ENCODE data around the gene SLC15A5.

Gene SLC15A5

GRCh38 chr12:16260206-16260605 is 17.3 kb downstream of the SLC15A5 start:
- Histone ChIP-seq H3K27ac (ENCODE audit: extremely low read depth, low read depth, low read length) (no peak overlapping the region), H3K4me3 (ENCODE audit: low read depth, low read length) (no peak overlapping the region), H3K9me3 (ENCODE audit: control insufficient read depth, insufficient read depth, low read depth, low read length) (no peaks in the 10 kb centered on the region), H3K4me1 (ENCODE audit: control insufficient read depth, insufficient read depth, low read length) (no peaks in the 10 kb centered on the region), H3K36me3 (ENCODE audit: control insufficient read depth in 2 of 2, insufficient read depth in 1 of 2, low read length in 2 of 2) (no peaks in the 10 kb centered on the region)
- POLR2A ChIA-PET, result no interaction called here
- TF ChIP-seq ZNF670 (tag by site-specific recombination; IDR thresholded peaks at IDR 0.05; ENCODE audit: low read depth) (no peak), ZBTB7A (tag by site-specific recombination; IDR thresholded peaks at IDR 0.05; ENCODE audit: low read depth) (no peak), WT1 (tag by site-specific recombination; IDR thresholded peaks at IDR 0.05) (no peak), ZNF791 (tag by site-specific recombination; IDR thresholded peaks at IDR 0.05) (no peak), HOXA7 (CRISPR knock-in tag; IDR thresholded peaks at IDR 0.05; ENCODE audit: borderline replicate concordance) (no peak), ZNF112 (tag by site-specific recombination; IDR thresholded peaks at IDR 0.05) (no peak), ZNF324 (tag by site-specific recombination; IDR thresholded peaks at IDR 0.05) (no peak), ZNF548 (tag by site-specific recombination; IDR thresholded peaks at IDR 0.05) (no peak), ZNF621 (tag by site-specific recombination; IDR thresholded peaks at IDR 0.05) (no peak), ZNF585B (tag by site-specific recombination; IDR thresholded peaks at IDR 0.05) (no peak), KLF10 (tag by site-specific recombination; IDR thresholded peaks at IDR 0.05) (no peak), ZBTB21 (tag by site-specific recombination; IDR thresholded peaks at IDR 0.05) (no peak), ZNF366 (tag by site-specific recombination; conservative IDR thresholded peaks at IDR 0.05) (no peak), ZNF416 (tag by site-specific recombination; IDR thresholded peaks at IDR 0.05) (no peak), ZSCAN30 (tag by site-specific recombination; IDR thresholded peaks at IDR 0.05) (no peak)
- CTCF ChIA-PET, result no interaction called here

- Histone ChIP-seq H3K9me3 (ENCODE audit: control insufficient read depth, insufficient read depth, low read depth, low read length) (no peaks in the 10 kb centered on the region), H3K27ac (ENCODE audit: extremely low read depth, low read depth, low read length) (no peak overlapping the region), H3K36me3 (ENCODE audit: control insufficient read depth in 2 of 2, insufficient read depth in 1 of 2, low read length in 2 of 2) (no peaks in the 10 kb centered on the region), H3K4me3 (ENCODE audit: low read depth, low read length) (no peak overlapping the region), H3K4me1 (ENCODE audit: control insufficient read depth, insufficient read depth, low read length) (no peaks in the 10 kb centered on the region)
- ChIA-PET CTCF (interaction anchor here (0.5 kb wide), 1 partner anchor 13 kb away, joined by 3 read pairs; no protein-coding TSS in a partner anchor), POLR2A (no interaction called here)
- no peak for TF ChIP-seq ZNF423 (tag by site-specific recombination; IDR thresholded peaks at IDR 0.05)
- TF ChIP-seq ZNF645 (tag by site-specific recombination; IDR thresholded peaks at IDR 0.05), result no peak
- TF ChIP-seq ZBTB10 (tag by site-specific recombination; IDR thresholded peaks at IDR 0.05), result no peak
- TF ChIP-seq TSHZ1 (tag by site-specific recombination; IDR thresholded peaks at IDR 0.05; ENCODE audit: borderline replicate concordance), result no peak
- no peak for TF ChIP-seq ZBTB6 (tag by site-specific recombination; IDR thresholded peaks at IDR 0.05)
- no peak for TF ChIP-seq HOXD13 (CRISPR knock-in tag; IDR thresholded peaks at IDR 0.05; ENCODE audit: borderline replicate concordance)
- TF ChIP-seq ZBTB7A (tag by site-specific recombination; IDR thresholded peaks at IDR 0.05; ENCODE audit: low read depth), result no peak
- no peak for TF ChIP-seq ZSCAN5A (tag by site-specific recombination; IDR thresholded peaks at IDR 0.05)
- no peak for TF ChIP-seq ZNF514 (tag by site-specific recombination; IDR thresholded peaks at IDR 0.05)
- TF ChIP-seq ZSCAN16 (tag by site-specific recombination; IDR thresholded peaks at IDR 0.05), result no peak
- no peak for TF ChIP-seq KLF10 (tag by site-specific recombination; IDR thresholded peaks at IDR 0.05)
Measured at GRCh38 chr12:16258963-16259362, 18.5 kb downstream of the SLC15A5 start.
